ENCODE results near the gene SRM. TPM values are rescaled to one million over a fixed set of nuclear protein-coding genes. Genes with fewer than 3 reads are reported as not detected.
"Not testable (repeated sequence)": the region's sequence is repeated elsewhere in the genome, so short reads cannot be mapped to it uniquely, and the experiment has no call there.

Gene SRM
- total RNA-seq: 58.0 TPM
- long read RNA-seq, transcript SRM-201 (8 exons, 1,266 nt): major isoform, 105 of 118 reads
- long read RNA-seq, partial matches to known transcripts: 5 of 118 reads
- long read RNA-seq, other reads (novel, unspliced or antisense): 8 of 118 reads

DNA sequence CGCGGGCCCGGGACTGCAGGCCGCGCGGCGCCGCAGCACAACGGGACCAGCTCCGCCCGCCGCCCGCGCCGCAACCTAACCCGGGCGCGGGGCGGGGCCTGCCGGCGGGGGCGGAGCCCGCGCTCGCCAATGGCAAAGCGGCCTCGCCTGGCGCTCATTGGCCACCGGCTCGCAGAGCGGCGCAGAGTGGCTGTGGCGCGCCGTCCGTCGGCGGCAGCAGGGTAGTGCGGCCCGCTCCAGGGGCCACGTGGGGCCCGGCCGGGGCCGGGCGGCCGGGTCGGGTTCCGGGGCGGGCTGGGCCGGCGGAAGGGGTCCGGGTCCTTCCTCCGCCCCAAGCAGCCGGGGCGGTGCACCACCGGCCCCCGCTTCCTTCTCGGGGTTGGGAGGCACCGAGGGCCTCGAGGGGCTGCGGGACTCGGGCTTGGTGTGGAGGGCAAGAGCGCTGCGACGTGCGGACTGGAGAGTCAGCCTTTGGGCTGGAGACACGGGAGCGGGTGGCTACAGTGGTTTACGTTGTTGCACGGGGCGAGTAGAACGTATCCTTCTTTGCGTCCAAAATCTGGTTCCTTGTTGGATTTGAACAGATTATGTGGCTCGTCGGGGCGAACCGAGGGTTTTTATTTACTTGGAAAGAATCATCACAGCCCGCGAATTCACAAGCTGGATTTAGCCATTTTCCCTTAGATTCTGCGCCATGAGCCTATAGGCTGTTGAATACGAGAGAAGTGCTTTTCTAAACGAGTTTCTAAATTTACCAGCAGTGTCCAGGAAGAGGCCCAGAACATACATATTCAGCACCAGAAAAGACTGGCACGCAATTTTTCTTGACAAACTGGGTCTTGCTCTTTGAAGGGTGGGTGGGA is at the start of gene SRM:
Gene SRM, minus strand, starts transcription at position 51 of the 863 bp plus-strand sequence. CDS start 75 bp downstream, outside the sequence.
- DNase-seq (ENCODE audit: low spot score): peak; percentile 95
- intact Hi-C loops (cut with DNase I): loop anchor here (1.0 to 10.0 kb wide), 2 partner anchors 40 to 665 kb away; no protein-coding TSS in a partner anchor

DNA sequence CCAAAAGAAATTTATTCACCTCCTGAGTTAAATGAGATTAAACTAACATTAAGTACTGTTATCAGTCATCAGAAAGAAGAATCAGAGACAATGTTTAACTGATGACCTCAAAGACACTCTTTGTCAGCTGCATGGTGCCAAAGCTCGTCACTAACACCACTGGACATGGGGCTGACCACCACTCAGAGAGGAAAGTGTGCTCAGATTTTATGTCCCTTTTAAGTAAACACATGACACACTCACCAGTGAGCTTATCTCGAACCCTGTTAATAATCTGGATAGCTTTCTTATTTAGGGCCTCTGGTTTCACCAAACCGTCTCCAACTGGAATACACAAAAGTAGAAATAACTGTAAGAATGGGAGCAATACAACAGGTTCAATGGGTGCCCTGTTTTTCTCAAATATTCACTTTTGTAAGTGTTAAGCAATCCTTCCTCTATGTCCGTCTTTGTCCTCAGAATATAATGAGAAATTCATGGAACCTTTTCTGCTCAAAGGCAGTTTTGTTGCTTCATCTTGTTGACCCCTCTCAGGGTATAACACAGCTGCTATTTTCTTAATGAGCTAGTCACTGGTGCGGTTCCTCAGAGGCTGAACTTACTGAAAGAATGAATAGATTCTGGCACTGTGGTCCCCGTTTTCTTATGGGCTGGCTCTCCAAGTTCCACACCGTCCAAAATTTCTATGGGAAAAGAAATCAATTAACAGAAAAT is 49.4 kb upstream of the SRM start:
- intact Hi-C loops (cut with DNase I): no loop called here
- DNase-seq (ENCODE audit: low spot score): no peak

DNA sequence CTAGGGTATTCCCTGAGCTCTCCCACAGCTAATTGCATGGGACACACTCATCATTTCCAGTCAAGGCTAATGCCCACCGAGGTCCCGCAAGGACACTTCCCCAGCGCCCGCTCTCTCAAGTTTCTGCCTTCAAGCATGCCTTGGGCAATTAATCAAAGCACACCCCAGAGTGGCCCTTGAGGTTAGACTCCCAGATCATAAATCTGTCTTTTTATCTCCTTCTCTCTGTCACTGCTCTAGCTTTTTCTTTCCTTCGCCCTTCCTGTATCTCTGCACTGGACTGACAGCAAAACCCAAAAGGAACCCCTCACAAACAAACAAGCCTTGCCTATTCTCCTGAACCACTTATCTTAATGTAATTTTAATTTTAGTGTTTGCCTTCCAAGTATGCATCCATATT is 47.8 kb upstream of the SRM start:
- intact Hi-C loops (cut with DNase I): no loop called here
- no peak for DNase-seq (ENCODE audit: low spot score)

DNA sequence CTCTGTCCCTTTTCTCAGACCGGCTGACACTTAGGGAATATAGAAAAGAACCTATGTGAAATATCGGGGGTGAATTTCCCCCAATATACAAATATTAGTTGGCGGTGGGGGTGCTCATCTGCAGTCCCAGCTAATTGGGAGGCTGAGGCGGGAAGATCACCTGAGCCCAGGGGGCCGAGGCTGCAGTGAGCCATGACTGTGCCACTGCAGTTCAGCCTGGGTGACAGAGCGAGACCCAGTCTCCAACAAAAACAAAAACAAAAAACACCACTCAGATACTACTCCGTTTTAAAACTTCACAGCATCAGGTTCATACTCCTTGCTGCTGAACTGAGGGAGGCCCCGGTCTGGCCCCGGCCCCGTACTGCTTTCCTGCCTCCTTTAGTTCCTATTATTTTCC is 45.8 kb upstream of the SRM start:
- intact Hi-C loops (cut with DNase I): no loop called here
- no peak for DNase-seq (ENCODE audit: low spot score)

DNA sequence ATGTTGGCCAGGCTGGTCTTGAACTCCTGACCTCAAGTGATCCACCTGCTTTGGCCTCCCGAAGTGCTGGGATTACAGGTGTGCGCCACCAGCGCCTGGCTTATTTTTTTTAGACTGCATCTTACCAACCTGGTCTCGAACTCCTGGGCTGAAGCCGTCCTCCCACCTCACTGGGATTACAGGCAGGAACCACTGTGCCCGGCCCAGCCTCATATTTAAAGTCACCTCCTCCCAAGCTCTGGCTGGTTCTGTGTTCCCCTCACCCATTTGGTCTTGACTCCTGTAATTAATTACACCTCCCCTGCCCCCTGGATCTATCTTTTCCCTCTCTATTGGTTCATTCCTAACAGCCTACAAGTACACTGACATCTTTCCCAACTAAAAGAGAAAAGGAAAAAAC is 41.5 kb upstream of the SRM start:
- intact Hi-C loops (cut with DNase I): no loop called here
- no peak for DNase-seq (ENCODE audit: low spot score)

DNA sequence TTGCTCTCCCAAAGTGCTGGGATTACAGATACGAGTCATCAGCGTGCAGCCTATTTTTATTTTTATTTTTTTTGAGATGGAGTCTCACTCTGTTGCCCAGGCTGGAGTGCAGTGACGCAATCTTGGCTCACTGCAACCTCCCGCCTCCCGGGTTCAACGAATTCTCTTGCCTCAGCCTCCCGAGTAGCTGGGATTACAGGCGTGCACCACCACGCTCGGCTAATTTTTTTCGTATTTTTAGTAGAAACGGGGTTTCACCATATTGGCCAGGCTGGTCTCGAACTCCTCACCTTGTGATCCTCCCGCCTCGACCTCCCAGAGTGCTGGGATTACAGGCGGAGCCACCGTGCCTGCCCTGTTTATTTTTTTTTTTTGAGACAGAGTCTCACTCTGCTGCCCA is 41.0 kb upstream of the SRM start:
- intact Hi-C loops (cut with DNase I): loop anchor here (1.0 kb wide), 1 partner anchor 41 kb away; the partner anchor contains the start of gene SRM
- DNase-seq (ENCODE audit: low spot score): not testable (repeated sequence)

DNA sequence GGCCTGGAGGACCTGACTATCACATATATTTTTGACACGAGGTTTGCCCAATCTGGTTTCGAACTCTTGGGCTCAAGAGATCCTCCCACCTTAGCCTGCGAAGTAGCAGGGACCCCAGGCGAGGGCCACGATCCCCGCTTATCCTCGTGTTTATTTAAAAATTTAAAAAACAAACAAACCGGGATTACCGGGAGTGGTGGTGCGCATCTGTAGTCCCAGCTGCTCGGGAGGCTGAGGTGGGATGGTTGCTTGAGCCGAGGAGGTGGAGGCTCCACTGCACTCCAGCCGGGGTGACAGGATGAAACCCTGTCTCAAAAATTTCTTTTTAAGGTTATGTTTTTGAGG is 40.3 kb upstream of the SRM start:
- no peak for DNase-seq (ENCODE audit: low spot score)
- intact Hi-C loops (cut with DNase I): loop anchor here (1.0 kb wide), 1 partner anchor 40 kb away; the partner anchor contains the start of gene SRM

DNA sequence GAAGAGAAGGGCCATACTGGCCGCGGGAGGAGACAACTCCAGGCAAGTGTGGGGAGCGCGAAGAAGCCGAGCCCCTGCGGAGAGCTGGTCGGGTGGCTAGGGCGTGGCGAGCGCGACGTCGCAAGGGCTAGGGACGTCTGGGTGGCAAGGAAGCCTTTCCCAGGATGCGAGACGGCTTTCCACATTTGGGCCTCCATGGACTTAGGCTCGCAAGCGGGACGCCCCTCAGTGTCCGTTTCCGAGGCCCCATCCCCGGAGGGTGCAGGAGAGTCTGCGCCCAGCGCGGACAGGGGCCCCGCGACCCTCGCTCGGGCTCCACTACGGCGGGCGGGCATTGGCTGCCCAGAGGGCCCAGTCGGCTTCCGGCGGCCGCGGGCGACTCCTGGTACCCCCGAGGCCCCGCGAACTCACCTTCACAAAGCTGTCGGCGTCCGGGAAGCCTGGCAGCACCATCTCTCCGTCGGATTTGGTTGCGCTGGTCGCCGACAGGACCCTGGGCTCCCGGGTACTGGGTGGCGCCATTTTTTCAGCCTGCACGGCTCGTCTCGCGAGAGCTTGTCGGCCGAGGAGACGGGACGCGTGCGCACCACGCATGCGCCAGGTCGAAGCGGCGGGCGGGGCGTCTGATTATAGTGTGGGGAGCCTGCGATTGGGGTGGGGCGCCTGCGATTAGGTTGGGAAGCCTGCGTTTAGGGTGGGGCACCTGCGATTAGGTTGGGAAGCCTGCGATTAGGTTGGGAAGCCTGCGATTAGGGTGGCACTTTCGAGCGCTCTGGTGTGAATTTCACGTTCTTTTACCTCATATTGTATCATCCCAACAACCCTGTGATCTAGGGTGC is 39.7 kb upstream of the SRM start, which contains the start of gene EXOSC10:
Gene EXOSC10, minus strand, starts transcription at position 560 of the 839 bp plus-strand sequence. Its CDS starts 38 bp downstream, at position 522.
- intact Hi-C loops (cut with DNase I): loop anchor here (1.0 kb wide), 1 partner anchor 39 kb away; the partner anchor contains the start of gene SRM
- DNase-seq (ENCODE audit: low spot score): peak; percentile 97

DNA sequence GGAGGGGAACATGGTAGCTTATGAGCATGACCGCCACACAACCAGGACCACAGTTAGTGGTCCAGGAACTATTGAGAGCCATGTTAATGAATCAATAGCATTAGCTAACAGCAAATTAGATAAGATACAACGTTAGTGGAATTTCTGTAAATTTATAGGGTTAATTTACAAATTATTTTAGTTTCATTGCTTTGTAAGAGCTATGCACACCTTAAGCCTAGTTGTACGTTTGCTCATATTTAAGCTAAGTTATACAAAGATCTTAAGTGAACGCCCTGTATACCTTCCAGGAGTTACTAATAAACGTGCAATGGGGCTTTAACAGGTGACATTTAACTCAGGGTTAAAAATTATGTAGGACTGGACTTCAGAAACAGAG is 39.1 kb upstream of the SRM start:
- intact Hi-C loops (cut with DNase I): no loop called here
- DNase-seq (ENCODE audit: low spot score): no peak

DNA sequence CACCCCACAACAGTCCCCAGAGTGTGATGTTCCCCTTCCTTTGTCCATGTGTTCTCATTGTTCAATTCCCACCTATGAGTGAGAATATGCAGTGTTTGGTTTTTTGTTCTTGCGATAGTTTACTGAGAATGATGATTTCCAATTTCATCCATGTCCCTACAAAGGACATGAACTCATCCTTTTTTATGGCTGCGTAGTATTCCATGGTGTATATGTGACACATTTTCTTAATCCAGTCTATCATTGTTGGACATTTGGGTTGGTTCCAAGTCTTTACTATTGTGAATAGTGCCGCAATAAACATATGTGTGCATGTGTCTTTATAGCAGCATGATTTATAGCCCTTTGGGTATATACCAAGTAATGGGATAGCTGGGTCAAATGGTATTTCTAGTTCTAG is 24.0 kb upstream of the SRM start:
- DNase-seq (ENCODE audit: low spot score); intact Hi-C loops (cut with DNase I): not testable (repeated sequence)

DNA sequence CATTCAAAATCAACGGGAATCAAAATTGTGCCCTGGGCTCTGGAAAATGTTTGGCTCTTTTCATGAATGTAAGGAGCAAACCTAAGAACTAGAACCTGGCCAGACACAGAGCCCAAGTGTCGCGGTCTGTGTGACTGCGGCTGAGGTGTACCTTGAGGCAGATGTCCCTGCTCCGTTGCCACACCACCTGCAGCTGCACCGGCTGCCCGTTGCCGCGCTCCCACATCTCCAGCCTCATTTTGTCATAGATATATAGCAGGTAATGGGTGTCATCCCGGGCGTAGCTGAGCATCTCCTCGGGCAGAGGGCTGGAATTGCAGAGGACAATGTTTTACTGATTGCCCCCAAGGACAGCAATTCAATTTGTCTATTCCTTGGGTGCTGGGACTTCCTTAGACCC is 21.1 kb upstream of the SRM start:
- intact Hi-C loops (cut with DNase I): no loop called here
- no peak for DNase-seq (ENCODE audit: low spot score)

DNA sequence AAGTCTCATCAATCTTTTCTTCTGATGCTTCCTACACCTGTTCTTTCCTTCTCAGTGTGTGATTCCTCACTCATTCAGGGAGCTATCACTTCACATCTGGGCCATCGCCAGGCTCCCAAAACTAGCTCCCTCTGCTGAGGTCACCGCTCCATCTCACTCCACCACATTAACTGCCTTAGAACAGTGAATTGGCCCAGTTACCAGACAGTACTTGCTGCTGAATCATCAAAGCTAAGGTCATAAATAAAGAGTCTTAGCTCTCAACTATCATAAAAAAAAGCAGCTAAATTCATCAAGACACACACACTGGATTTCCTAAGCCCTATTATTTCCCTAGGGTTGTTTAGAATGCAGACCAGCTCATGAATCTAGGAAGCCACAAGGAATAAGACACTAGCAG is 18.8 kb upstream of the SRM start:
- intact Hi-C loops (cut with DNase I): no loop called here
- no peak for DNase-seq (ENCODE audit: low spot score)

DNA sequence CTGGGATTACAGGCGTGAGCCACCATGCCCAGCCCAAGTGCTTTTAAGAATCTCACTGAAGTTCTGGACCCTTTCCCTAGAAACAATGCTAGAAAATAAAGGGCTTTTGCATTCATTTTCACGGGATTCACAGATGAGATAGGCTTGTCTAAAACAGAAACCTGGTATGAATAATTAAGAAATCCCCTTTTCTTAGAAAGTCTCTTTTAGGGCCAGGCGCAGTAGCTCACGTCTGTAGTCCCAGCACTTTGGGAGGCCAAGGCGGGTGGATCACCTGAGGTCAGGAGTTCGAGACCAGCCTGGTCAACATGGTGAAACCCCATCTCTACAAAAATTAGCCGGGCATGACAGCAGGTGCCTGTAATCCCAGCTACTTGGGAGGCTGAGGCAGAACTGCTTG is 13.6 kb upstream of the SRM start:
- DNase-seq (ENCODE audit: low spot score); intact Hi-C loops (cut with DNase I): not testable (repeated sequence)

DNA sequence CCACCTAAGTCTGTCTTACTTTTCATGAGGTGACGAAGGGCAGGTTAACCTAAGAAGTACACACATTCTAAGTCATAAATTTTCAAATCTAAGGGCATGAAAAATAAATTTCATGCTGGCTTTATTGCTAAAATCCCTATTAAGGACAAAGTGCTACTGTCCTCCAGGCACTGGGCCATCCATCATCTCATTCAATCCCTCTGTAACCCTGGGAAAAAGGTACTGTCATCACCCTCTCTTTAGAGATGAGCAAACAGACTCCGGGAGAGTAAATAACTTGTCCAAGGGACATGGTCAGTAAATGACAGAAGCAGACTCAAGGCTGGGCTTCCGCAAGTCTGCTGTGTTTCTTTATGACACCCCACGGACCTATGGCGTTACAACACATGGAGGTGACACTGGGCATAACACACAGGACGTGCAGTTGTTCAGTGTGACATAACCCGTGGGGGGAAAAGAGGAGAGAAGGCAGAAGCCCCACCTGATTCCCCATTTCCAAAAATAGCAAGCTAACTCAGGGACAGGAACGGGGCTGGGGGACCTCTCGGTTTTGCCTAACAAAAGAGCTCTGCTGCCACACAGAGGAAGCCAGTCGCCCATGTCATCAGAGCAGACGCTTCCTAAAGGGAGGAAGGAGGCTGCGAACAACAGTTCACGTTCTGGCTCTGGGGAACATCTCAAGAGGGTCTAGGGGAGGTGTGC is 12.5 kb upstream of the SRM start:
- intact Hi-C loops (cut with DNase I): no loop called here
- no peak for DNase-seq (ENCODE audit: low spot score)

DNA sequence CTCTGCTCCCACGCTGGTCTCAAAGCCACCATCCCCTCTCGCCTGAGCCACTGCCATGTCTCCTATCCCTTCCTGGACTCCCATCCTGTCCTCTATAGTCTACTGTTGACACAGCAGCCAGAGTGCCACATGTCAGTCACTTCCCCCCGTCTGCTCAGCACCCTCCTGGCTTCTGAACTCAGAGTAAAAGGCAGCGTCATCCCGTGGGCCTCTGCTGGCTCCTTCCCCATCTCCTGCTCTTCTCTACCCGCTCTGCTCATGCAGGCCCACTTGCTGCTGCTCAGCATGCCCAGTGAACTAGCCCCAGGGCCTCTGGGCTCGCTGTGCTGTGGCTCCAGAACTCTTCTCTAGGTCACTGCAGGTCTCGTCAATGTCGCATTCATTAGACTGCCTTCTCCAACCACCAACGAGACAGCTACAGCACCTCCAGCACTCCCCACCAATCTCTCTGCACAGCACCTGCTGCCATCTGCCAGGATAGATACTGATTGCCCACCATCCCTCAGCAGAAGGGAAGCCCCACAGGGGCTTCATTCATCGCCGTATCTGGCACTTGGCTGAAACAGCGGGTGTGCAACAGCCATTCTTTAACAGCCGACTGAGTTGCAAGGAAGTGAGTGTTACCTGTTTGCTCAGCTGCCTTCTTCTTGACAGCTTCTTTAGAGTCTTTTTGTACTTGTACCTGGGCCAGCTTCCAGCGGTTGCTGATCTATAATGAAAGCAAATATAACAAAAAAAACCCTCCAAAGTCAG is 11.8 kb upstream of the SRM start:
- no peak for DNase-seq (ENCODE audit: low spot score)
- intact Hi-C loops (cut with DNase I): no loop called here

DNA sequence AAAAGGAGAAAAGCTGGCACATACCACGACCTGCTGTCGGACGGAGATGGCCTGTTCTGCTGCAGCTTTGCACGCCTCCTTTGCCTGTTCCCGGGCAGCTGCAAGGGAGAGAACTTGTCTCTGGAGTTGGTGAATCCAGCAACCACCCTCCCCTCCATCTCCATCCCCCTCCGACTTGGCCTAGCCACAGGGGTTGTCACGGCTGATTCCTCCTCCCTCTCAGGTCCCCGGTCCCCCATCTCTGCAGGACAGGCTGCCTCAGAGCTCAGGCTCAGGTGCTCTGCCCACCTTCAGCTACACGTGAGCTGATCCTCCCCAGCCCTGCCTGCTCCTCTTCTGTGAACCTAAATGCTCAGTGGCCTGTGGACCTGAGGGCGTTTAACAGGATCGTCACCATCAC is 11.1 kb upstream of the SRM start:
- intact Hi-C loops (cut with DNase I): no loop called here
- no peak for DNase-seq (ENCODE audit: low spot score)

DNA sequence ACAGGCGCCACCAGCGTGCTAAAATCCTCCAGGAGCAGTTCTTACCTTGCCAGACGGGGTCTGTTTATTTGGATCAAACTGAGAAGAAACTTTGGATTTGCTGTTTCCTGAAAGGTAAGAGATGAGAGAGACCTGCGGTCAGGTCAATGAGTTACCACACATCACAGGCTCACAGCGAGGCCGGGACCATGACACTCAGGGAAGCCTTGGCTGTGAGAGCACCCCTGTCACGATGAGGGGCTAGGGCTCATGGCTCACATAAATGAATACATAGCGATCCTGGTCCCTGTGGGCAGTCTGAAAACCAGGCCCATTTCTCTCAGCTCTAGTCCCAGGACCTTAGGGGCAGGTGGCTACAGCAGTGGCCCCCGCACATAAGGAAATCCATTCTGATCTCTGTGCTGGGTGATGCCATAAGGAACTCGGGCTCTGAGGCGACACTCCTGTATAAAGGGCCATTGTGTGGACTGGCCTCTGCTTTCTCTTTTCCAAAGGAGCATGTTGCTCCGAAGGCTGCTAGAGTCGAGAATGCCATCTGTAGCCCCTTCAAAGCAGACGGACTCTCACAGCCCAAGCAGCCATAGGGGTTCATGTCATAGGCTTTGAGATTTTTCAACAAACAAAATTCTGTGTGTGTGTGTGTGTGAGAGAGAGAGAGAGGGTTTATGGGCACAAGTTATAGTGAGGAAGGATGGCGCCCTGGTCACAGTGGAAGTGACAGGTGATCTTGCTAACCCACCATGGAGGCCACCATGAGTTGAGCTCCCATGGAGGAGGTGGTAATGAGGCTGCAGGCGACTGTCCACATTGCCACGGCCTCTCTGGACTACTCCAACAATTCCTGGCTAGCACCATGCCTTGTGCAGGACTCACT is 9.0 kb upstream of the SRM start:
- intact Hi-C loops (cut with DNase I): no loop called here
- no peak for DNase-seq (ENCODE audit: low spot score)
